Mesendoderm (in vitro differentiated cells): ENCODE data around the gene PCSK2.

ENCODE experiments used
- DNase-seq: peaks from one replicate; pipeline ENCODE4 v3.0.0; 2013
- H2AK5ac ChIP-seq: 2 replicates; pipeline ENCODE4 v1.6.1; 2013; ENCODE audit warnings: low read length, inconsistent platforms
- H2BK120ac ChIP-seq: 2 replicates; pipeline ENCODE4 v1.6.1; 2013; ENCODE audit warnings: low read depth, mild to moderate bottlenecking, low read length, moderate library complexity, mixed read lengths
- H2BK15ac ChIP-seq: replicated peaks from 2 replicates; pipeline ENCODE4 v1.6.1; 2013; ENCODE audit warnings: low read depth, mild to moderate bottlenecking, moderate library complexity
- H2BK5ac ChIP-seq: 2 replicates; pipeline ENCODE4 v1.6.1; 2013; ENCODE audit warnings: low read length, inconsistent platforms
- H3K18ac ChIP-seq: 2 replicates; pipeline ENCODE4 v1.6.1; 2013; ENCODE audit warnings: mild to moderate bottlenecking, low read length, mixed read lengths
- H3K23ac ChIP-seq: one replicate; pipeline ENCODE4 v1.6.1; 2013; ENCODE audit warnings: low read length
- H3K27ac ChIP-seq: 2 replicates; pipeline ENCODE4 v1.5.1; 2013; ENCODE audit warnings: low read depth, mild to moderate bottlenecking, inconsistent platforms, low read length, moderate library complexity
- H3K27me3 ChIP-seq: 2 replicates; pipeline ENCODE4 v1.6.1; 2013; ENCODE audit warnings: low read length, control low read depth, mild to moderate bottlenecking, inconsistent platforms; ENCODE audit not compliant: insufficient read depth, poor library complexity
- H3K36me3 ChIP-seq: 2 replicates; pipeline ENCODE4 v1.6.1; 2013; ENCODE audit warnings: low read length, inconsistent platforms; ENCODE audit not compliant: control insufficient read depth, insufficient read depth
- H3K4ac ChIP-seq: one replicate; pipeline ENCODE4 v1.6.1; 2013; ENCODE audit warnings: low read depth, mild to moderate bottlenecking, low read length, moderate library complexity
- H3K4me1 ChIP-seq: 2 replicates; pipeline ENCODE4 v1.6.1; 2013; ENCODE audit warnings: low read depth, low read length, inconsistent platforms; ENCODE audit not compliant: control insufficient read depth
- H3K4me2 ChIP-seq: 2 replicates; pipeline ENCODE4 v1.6.1; 2013; ENCODE audit warnings: low read length
- H3K4me3 ChIP-seq: 2 replicates; pipeline ENCODE4 v1.5.1; 2013; ENCODE audit warnings: mild to moderate bottlenecking, low read length
- H3K56ac ChIP-seq: one replicate; pipeline ENCODE4 v1.6.1; 2013; ENCODE audit warnings: low read length
- H3K79me1 ChIP-seq: 2 replicates; pipeline ENCODE4 v1.6.1; 2013; ENCODE audit warnings: low read length, inconsistent platforms
- H3K79me2 ChIP-seq: 2 replicates; pipeline ENCODE4 v1.6.1; 2013; ENCODE audit warnings: mild to moderate bottlenecking, low read length; ENCODE audit not compliant: control insufficient read depth, insufficient read depth
- H3K9ac ChIP-seq: 2 replicates; pipeline ENCODE4 v1.6.1; 2013; ENCODE audit warnings: low read length, inconsistent platforms
- H4K5ac ChIP-seq: one replicate; pipeline ENCODE4 v1.6.1; 2013; ENCODE audit warnings: low read length
- H4K8ac ChIP-seq: one replicate; pipeline ENCODE4 v1.6.1; 2013; ENCODE audit warnings: low read depth, mild to moderate bottlenecking, control low read depth, low read length, moderate library complexity
- WGBS: extraction: QIAGEN DNeasy Blood & Tissue Kit; methylation state at CpG from one replicate; pipeline ENCODE4 v1.1.7; 2013; ENCODE audit warnings: low lambda C conversion rate, missing lambda C conversion rate; ENCODE audit not compliant: insufficient coverage; ENCODE audit errors: extremely low coverage; 5-methylcytosine and 5-hydroxymethylcytosine counted together

The PCSK2 gene

GRCh38 chr20:17377231-17377630 lies 150.4 kb downstream of the PCSK2 start:
- Histone ChIP-seq H3K9ac (no peak overlapping the region), H3K4me1 (peaks cover 3% of the 10 kb centered on the region), H3K23ac (no peak overlapping the region), H3K36me3 (no peaks in the 10 kb centered on the region), H3K79me2 (no peaks in the 10 kb centered on the region), H2AK5ac (no peak overlapping the region), H2BK120ac (no peak overlapping the region), H4K8ac (no peak overlapping the region), H3K4me2 (no peak overlapping the region), H3K56ac (no peak overlapping the region), H2BK5ac (no peak overlapping the region), H3K27ac (no peak overlapping the region), H3K4me3 (no peak overlapping the region), H3K18ac (no peak overlapping the region), H4K5ac (no peak overlapping the region), H3K4ac (no peak overlapping the region), H2BK15ac (no peak overlapping the region), H3K79me1 (no peaks in the 10 kb centered on the region), H3K27me3 (no peaks in the 10 kb centered on the region)
- DNase-seq = no peak
- no CpG with 5 or more reads among the region's 3 CpGs for WGBS

- H3K23ac ChIP-seq = no peak overlapping the region
These were observed 152.8 kb downstream of the PCSK2 start for GRCh38 chr20:17379651-17380050.

GRCh38 chr20:17380801-17381200 lies 154.0 kb downstream of the PCSK2 start:
- Histone ChIP-seq H3K18ac (no peak overlapping the region), H2BK120ac (no peak overlapping the region), H2BK5ac (no peak overlapping the region), H3K79me2 (no peaks in the 10 kb centered on the region), H3K4me2 (no peak overlapping the region), H3K27me3 (no peaks in the 10 kb centered on the region), H3K36me3 (no peaks in the 10 kb centered on the region), H3K4ac (no peak overlapping the region), H3K56ac (no peak overlapping the region), H4K5ac (no peak overlapping the region), H2BK15ac (no peak overlapping the region), H3K4me3 (no peak overlapping the region), H3K23ac (no peak overlapping the region), H3K9ac (no peak overlapping the region), H3K27ac (no peak overlapping the region), H2AK5ac (no peak overlapping the region), H3K4me1 (no peaks in the 10 kb centered on the region), H4K8ac (no peak overlapping the region), H3K79me1 (no peaks in the 10 kb centered on the region)
- no CpG with 5 or more reads among the region's 4 CpGs for WGBS
- no peak for DNase-seq

More at GRCh38 chr20:17379651-17380050, 152.8 kb downstream of the PCSK2 start:
- Histone ChIP-seq H2BK120ac (no peak overlapping the region), H4K8ac (no peak overlapping the region), H3K4me1 (no peaks in the 10 kb centered on the region), H3K79me1 (no peaks in the 10 kb centered on the region), H3K36me3 (no peaks in the 10 kb centered on the region), H2BK15ac (no peak overlapping the region), H3K4me3 (no peak overlapping the region), H3K79me2 (no peaks in the 10 kb centered on the region), H2AK5ac (no peak overlapping the region), H3K4ac (no peak overlapping the region), H3K9ac (no peak overlapping the region), H4K5ac (no peak overlapping the region), H2BK5ac (no peak overlapping the region), H3K18ac (no peak overlapping the region), H3K27me3 (no peaks in the 10 kb centered on the region), H3K27ac (no peak overlapping the region), H3K56ac (no peak overlapping the region), H3K4me2 (no peak overlapping the region)
- no CpG with 5 or more reads among the region's 2 CpGs for WGBS
- DNase-seq = no peak

GRCh38 chr20:17381724-17382123 lies 154.9 kb downstream of the PCSK2 start:
- Histone ChIP-seq H3K4ac (no peak overlapping the region), H3K23ac (no peak overlapping the region), H3K4me1 (no peaks in the 10 kb centered on the region), H3K4me2 (no peak overlapping the region), H3K18ac (no peak overlapping the region), H3K27ac (no peak overlapping the region), H3K9ac (no peak overlapping the region), H2BK15ac (no peak overlapping the region), H3K56ac (no peak overlapping the region), H3K79me1 (no peaks in the 10 kb centered on the region), H4K5ac (no peak overlapping the region), H4K8ac (no peak overlapping the region), H2BK120ac (no peak overlapping the region), H3K27me3 (no peaks in the 10 kb centered on the region), H3K36me3 (no peaks in the 10 kb centered on the region), H3K79me2 (no peaks in the 10 kb centered on the region), H2BK5ac (no peak overlapping the region), H3K4me3 (no peak overlapping the region), H2AK5ac (no peak overlapping the region)
- WGBS = no CpG with 5 or more reads among the region's 4 CpGs
- no peak for DNase-seq

- H2BK5ac ChIP-seq = no peak overlapping the region
- no peak overlapping the region for H3K4me2 ChIP-seq
- H3K27ac ChIP-seq = no peak overlapping the region
- H3K9ac ChIP-seq = no peak overlapping the region
- H3K23ac ChIP-seq = no peak overlapping the region
- no peaks in the 10 kb centered on the region for H3K79me1 ChIP-seq
- no peak overlapping the region for H3K4ac ChIP-seq
- H4K5ac ChIP-seq = no peak overlapping the region
- no peak overlapping the region for H2BK120ac ChIP-seq
- H3K56ac ChIP-seq = no peak overlapping the region
- H3K4me1 ChIP-seq = no peaks in the 10 kb centered on the region
- no peak overlapping the region for H4K8ac ChIP-seq
- no peaks in the 10 kb centered on the region for H3K27me3 ChIP-seq
- H2AK5ac ChIP-seq = no peak overlapping the region
- H3K36me3 ChIP-seq = no peaks in the 10 kb centered on the region
- H3K18ac ChIP-seq = no peak overlapping the region
- H3K4me3 ChIP-seq = no peak overlapping the region
- H3K79me2 ChIP-seq = no peaks in the 10 kb centered on the region
- no peak overlapping the region for H2BK15ac ChIP-seq
- DNase-seq = no peak
These were observed 159.0 kb downstream of the PCSK2 start for GRCh38 chr20:17385798-17386197.

- Histone ChIP-seq H3K4me3 (no peak overlapping the region), H3K4ac (no peak overlapping the region), H3K79me1 (no peaks in the 10 kb centered on the region), H3K4me1 (no peaks in the 10 kb centered on the region), H3K23ac (no peak overlapping the region), H3K9ac (no peak overlapping the region), H3K79me2 (no peaks in the 10 kb centered on the region), H3K56ac (no peak overlapping the region), H3K36me3 (no peaks in the 10 kb centered on the region), H3K18ac (no peak overlapping the region), H3K27ac (no peak overlapping the region), H4K5ac (no peak overlapping the region), H2AK5ac (no peak overlapping the region), H4K8ac (no peak overlapping the region), H2BK120ac (no peak overlapping the region), H3K4me2 (no peak overlapping the region), H2BK15ac (no peak overlapping the region), H2BK5ac (no peak overlapping the region), H3K27me3 (no peaks in the 10 kb centered on the region)
- WGBS = no CpG with 5 or more reads among the region's 5 CpGs
- no peak for DNase-seq
These were observed 163.8 kb downstream of the PCSK2 start for GRCh38 chr20:17390655-17391054.
